DMS 273 (cell line): ENCODE measurements around the gene PAK1IP1.
"Not testable (repeated sequence)": the region's sequence is repeated elsewhere in the genome, so short reads cannot be mapped to it uniquely, and the experiment has no call there.

Experiments
- DNase-seq: peaks from one replicate; lab custom pipeline; 2025; ENCODE audit not compliant: unreplicated experiment; lab: John Stamatoyannopoulos, UW

PAK1IP1 gene

DNA sequence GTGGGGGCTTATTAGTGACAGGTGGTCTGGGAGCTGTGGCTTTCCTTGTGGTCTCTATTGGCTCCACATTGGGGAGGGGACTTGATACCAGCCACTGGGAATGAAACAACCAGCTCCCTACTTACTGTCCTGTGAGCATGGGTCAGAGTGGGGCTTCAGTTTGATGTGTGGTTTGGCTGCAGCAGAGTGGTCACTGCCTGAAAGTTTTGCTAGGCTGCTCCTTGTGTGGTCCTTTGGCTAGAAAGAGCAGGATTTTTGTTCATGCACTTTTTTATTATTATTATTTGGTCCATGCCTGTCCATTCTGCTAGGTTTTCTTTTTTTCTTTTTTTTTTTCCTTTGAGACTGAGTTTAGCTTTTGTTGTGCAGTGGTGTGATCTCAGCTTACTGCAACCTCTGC lies 45.3 kb downstream of the PAK1IP1 start:
- DNase-seq, result no peak

DNA sequence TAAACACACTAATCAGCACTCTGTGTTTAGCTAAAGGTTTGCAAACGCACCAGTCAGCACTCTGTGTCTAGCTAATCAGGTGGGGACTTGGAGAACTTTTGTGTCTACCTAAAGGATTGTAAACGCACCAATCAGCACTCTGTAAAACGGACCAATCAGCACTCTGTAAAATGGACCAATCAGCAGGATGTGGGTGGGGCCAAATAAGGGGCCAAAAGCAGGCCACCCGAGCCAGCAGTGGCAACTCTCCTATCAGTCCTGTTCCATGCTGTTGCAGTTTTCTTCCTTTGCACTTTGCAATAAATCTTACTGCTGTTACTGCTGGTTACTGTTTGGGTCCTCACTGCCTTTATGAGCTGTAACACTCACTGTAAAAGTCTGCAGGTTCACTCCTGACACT lies 46.9 kb downstream of the PAK1IP1 start:
- not testable (repeated sequence) for DNase-seq

DNA sequence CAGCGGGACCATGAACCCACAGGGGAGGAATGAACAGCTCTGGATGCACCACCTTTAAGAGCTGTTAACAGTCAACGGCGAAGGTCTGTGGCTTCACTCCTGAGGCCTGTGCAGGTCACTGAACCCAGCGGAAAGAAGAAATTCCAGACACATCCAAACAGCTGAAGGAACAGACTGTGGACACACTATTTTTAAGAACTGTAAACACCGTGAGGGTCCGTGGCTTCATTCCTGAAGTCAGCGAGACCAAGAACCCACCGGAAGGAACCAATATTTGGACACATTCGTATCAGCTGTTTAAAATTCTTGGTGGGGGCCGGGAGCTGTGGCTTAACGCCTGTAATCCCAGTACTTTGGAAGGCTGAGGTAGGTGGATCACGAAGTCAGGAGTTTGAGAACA lies 47.5 kb downstream of the PAK1IP1 start:
- no peak for DNase-seq

DNA sequence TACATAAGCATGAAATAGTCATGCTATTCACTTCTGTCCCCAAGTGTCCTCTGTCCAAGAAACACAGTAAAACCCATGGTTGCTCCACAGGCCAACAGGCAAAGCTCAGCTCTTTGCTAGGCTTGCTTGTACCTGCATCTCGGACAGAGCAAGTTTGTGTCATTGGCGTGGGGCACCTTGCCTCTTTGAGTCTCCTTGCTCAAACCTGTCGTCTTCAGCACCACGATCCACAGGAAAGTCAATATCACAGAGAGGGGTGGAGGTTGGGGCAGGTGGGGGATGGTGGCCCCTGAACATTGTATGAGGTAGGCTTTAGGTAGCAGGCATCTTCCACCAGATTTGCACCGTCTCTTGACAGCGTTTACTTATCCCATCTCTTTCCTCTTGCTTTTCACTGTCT lies 48.7 kb downstream of the PAK1IP1 start:
- DNase-seq, result no peak

DNA sequence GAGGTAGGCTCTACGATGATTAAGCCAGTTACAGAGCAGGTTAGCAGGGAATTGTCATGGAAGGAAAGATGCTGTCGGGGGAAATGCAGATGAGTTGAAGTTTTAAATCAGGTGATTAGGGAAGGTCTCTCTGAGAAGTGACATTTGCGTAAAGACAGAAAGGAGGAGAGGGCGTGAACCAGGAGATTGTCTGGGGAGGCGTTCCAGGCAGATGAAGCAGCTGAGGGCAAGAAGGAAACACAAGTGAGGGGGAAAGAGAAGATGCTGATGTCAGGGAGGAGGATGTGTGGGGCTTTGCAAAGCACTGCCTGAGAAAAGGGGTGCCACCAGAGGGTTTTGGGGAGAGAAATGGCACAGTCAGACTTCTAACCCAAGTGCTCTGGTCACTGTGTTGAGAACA lies 50.3 kb downstream of the PAK1IP1 start:
- DNase-seq, result no peak

DNA sequence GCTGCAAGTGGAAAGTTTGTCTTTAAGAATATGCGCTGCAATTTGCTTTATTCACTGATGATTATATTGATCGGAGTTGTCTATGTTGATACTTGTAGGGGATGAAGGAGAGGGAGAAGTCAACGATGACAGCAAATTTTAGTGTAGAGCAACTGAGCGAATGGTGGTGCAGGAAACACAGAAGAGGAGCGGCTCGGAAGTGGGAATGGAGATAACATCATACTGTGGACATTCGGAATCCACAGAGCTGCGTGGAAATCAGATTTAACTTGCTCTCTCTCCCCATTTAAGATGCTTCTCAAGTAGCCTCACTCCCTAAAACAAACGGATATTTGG lies 52.1 kb downstream of the PAK1IP1 start:
- no peak for DNase-seq

DNA sequence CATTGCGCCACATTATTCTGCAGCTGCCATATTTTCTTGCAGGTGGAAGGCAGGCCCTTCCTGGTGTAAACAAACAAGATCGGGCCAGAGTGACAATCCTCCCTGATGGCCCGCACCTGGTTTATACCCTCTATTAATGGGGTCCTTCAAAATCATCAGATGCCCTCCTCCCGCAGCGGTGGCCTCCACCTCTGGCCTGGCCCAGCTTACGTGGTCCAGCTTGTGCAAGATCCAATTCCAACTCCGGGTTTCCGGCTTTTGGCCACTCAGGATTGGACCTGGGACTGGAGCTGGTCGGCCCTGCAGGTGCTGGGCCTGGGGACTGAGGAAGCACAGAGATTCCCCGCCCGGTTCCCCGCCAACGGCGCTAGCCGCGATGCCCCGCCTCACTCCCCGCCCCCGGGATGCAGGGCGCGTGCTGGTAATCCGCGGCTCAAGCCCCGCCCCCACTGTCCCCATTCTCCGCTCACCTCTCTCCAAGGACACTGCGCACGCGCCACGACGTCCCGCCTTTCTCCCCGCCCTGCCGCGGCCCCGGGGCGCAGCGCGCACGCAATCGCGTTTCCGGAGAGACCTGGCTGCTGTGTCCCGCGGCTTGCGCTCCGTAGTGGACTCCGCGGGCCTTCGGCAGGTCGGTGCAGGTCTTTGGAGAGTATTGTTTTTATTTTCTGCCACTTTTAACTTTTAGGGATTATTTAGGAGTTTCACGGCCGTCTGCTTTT lies 52.6 kb downstream of the PAK1IP1 start, which contains the start of gene TMEM14B:
Gene TMEM14B (plus strand): TSS at position 555 of the 722 bp plus-strand sequence. CDS start 1,441 bp downstream, outside the sequence.
- DNase-seq, result peak; percentile 99

DNA sequence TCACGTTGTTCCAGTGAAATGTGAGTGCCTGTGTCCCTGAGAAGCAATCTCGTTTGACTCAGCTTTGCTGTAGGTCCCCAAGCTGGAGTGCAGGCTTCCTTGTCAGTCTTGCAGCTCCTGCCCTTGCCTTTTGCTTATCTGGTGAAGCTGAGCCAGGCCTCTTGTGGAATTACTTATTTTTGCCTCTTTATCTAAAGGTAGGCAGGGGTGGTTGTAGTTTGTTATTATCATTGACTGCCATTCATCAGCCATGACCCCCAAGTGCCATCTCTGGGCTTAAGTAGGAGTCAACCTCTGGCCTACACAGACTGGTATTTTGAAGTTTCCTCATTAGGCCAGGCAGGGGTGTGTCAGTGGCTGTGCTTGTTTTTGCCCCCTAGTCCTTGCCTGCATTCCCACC lies 55.0 kb downstream of the PAK1IP1 start:
- no peak for DNase-seq

DNA sequence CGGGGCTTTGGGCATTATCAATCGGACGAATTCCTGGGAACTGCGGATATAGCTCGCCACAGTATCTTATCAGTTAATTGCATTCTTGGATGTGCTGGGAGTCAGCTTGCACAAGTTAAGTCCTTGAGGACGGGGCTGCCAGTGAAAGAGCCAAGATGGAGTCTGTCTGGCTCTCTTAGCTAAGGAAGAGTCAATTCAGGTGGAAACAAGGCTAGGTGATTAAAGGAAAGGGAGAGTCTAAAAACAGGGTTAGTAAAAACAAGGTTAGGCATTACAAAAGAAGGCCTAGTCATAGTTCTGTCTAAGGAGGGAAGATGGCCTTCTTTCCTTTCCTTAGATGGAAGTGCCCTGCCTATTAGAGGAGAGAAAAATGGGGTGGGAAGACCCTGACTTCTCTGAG lies 55.8 kb downstream of the PAK1IP1 start:
- DNase-seq, result not testable (repeated sequence)

DNA sequence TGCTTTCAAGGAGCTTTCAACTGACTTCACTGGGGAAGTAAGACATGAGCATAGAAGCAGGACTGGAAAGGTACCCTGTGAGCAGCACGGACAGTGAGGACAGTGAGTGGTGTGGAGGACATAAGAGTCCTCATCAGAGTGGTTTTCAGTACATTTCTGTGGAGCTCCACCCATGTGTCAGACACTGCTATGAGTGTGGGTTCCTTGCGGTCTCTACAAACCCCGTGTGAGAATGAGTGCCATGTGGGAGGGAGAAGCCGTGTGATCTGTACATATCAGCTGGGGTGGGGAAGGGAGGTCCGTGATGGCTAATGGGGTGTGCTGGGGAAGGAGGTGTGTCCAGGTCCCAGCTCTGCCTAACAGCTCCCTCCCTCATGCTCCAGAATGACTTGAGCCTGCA lies 57.0 kb downstream of the PAK1IP1 start:
- not testable (repeated sequence) for DNase-seq

DNA sequence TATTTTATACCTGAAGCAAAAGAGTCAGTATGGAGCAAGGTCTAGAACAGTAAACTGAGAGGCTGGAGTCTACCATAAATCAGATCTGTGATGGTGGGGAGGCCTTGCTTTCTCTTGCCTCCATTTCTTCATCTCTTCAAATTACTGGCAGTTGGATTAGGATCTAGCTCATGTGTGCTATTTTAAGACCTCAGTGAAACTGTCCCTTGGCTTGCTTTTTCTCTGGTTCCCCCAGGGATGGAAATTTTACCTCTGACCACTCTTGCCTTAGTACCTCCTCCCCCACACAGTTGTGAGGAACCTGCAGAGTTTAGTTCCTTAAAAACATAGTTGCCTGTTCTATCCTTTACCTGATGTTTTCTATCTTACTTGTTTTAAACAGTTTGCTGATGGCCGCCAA lies 61.3 kb downstream of the PAK1IP1 start:
- DNase-seq, result no peak
